SU-DHL-6 (cell line): ENCODE measurements around the gene NME9.

Source experiments
- H2AFZ ChIP-seq: fragments of 200-600 bp; sonication (generic); 2 replicates; pipeline ENCODE4 v1.6.1; 2014; ENCODE audit warnings: low read depth, mild to moderate bottlenecking, moderate library complexity, mixed read lengths, antibody characterized with exemption, low read length; ENCODE audit not compliant: severe bottlenecking
- H3F3A ChIP-seq: fragments of 200-600 bp; shearing (Covaris generic); 2 replicates; pipeline ENCODE4 v1.6.0; 2016; ENCODE audit warnings: antibody characterized with exemption, mild to moderate bottlenecking; ENCODE audit not compliant: insufficient read depth
- H3K27ac ChIP-seq: fragments of 200-600 bp; sonication (generic); 2 replicates; pipeline ENCODE4 v1.5.1; 2016; ENCODE audit warnings: low read depth, mild to moderate bottlenecking, low read length, moderate library complexity, mixed read lengths
- H3K27me3 ChIP-seq: fragments of 200-600 bp; sonication (generic), shearing (Covaris generic); 2 replicates; pipeline ENCODE4 v1.6.0; 2014; ENCODE audit warnings: mild to moderate bottlenecking, low read length
- H3K36me3 ChIP-seq: fragments of 200-600 bp; sonication (generic); 2 replicates; pipeline ENCODE4 v1.6.1; 2014; ENCODE audit warnings: mild to moderate bottlenecking, low read length, mixed read lengths
- H3K4me2 ChIP-seq: fragments of 300-600, 200-600 bp; shearing (Covaris generic), sonication (generic); 2 replicates; pipeline ENCODE4 v1.6.0; 2014; ENCODE audit warnings: low read length, low read depth, mild to moderate bottlenecking; ENCODE audit not compliant: poor library complexity, severe bottlenecking
- H3K4me3 ChIP-seq: fragments of 200-600 bp; sonication (generic); 2 replicates; pipeline ENCODE4 v1.5.1; 2014; ENCODE audit warnings: antibody characterized with exemption, low read length, mild to moderate bottlenecking, mixed read lengths; ENCODE audit not compliant: insufficient read depth, poor library complexity, severe bottlenecking
- H3K79me2 ChIP-seq: fragments of 200-600 bp; sonication (generic); 2 replicates; pipeline ENCODE4 v1.6.1; 2014; ENCODE audit warnings: mild to moderate bottlenecking, low read length, moderate library complexity; ENCODE audit not compliant: insufficient read depth
- H3K9ac ChIP-seq: fragments of 200-600 bp; sonication (generic); 2 replicates; pipeline ENCODE4 v1.7.0; 2014; ENCODE audit warnings: mild to moderate bottlenecking, low read length
- H3K9me2 ChIP-seq: fragments of 200-600 bp; sonication (generic); replicated peaks from 2 replicates; pipeline ENCODE4 v1.6.1; 2014; ENCODE audit warnings: low read length; ENCODE audit not compliant: insufficient read depth
- H3K9me3 ChIP-seq: fragments of 200-600 bp; sonication (generic); 2 replicates; pipeline ENCODE4 v1.6.1; 2014; ENCODE audit warnings: low read length, mixed read lengths; ENCODE audit not compliant: insufficient read depth
- H4K20me1 ChIP-seq: fragments of 200-600 bp; sonication (generic); 2 replicates; pipeline ENCODE4 v1.6.1; 2014; ENCODE audit warnings: low read depth, mild to moderate bottlenecking, antibody characterized with exemption, low read length, moderate library complexity, mixed read lengths
- EZH2phosphoT487 ChIP-seq: fragments of 200-600 bp; sonication (generic), shearing (Covaris generic); conservative IDR thresholded peaks from 2 replicates; pipeline ENCODE4 v1.6.1; 2018; ENCODE audit warnings: mild to moderate bottlenecking, antibody characterized with exemption, low read length, moderate library complexity, mixed read lengths
- TF ChIP-seq, protein P1 (sequence below): fragments of 200-600 bp; sonication (generic); IDR thresholded peaks from one replicate; pipeline ENCODE4 v1.5.1; 2017; ENCODE audit warnings: antibody characterized with exemption, mild to moderate bottlenecking, low read length, moderate library complexity; ENCODE audit not compliant: insufficient read depth, poor library complexity, severe bottlenecking

Gene NME9

GRCh38 chr3:138284957-138285477, 44.6 kb downstream of the NME9 start:
- no peaks in the 10 kb centered on the region; the same call in 1 of the 2 replicates for H3K36me3 ChIP-seq
- no peaks in the 10 kb centered on the region for H3K79me2 ChIP-seq

DNA sequence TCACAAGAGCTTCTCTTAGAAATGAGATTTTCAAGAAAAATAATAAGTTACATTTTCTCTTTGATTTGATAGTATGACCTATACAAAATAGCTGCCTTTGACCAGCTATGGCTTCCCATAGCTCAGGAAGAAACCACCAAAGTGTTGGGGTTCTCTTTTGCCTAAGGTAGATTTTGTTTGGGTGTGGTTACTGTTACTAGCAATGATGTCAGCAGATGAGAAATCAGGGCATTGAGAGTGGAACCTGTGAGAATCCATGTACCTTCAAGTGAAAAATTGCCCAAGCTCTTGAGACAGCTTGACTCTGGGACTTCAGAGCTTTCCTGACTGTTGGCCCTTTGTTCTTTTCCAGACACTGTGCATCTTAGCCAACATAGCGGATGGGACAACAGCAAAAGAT, 45.6 kb downstream of the NME9 start:
- Histone ChIP-seq H3K9me3 (no peaks in the 10 kb centered on the region), H3K79me2 (no peaks in the 10 kb centered on the region), H2AFZ (no peak overlapping the region), H4K20me1 (no peaks in the 10 kb centered on the region), H3K27me3 (no peaks in the 10 kb centered on the region), H3K27ac (no peak overlapping the region), H3K4me2 (no peak overlapping the region), H3K36me3 (no peaks in the 10 kb centered on the region; the same call in 1 of the 2 replicates), H3K9me2 (no peaks in the 10 kb centered on the region), H3K9ac (no peak overlapping the region), H3F3A (no peaks in the 10 kb centered on the region), H3K4me3 (no peak overlapping the region)
- no peak for TF ChIP-seq EZH2phosphoT487
- TF ChIP-seq, protein P1, sequence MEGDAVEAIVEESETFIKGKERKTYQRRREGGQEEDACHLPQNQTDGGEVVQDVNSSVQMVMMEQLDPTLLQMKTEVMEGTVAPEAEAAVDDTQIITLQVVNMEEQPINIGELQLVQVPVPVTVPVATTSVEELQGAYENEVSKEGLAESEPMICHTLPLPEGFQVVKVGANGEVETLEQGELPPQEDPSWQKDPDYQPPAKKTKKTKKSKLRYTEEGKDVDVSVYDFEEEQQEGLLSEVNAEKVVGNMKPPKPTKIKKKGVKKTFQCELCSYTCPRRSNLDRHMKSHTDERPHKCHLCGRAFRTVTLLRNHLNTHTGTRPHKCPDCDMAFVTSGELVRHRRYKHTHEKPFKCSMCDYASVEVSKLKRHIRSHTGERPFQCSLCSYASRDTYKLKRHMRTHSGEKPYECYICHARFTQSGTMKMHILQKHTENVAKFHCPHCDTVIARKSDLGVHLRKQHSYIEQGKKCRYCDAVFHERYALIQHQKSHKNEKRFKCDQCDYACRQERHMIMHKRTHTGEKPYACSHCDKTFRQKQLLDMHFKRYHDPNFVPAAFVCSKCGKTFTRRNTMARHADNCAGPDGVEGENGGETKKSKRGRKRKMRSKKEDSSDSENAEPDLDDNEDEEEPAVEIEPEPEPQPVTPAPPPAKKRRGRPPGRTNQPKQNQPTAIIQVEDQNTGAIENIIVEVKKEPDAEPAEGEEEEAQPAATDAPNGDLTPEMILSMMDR = no peak

More at GRCh38 chr3:138284957-138285477, 44.6 kb downstream of the NME9 start:
- Histone ChIP-seq H3F3A (no peaks in the 10 kb centered on the region), H3K9ac (no peak overlapping the region), H4K20me1 (no peaks in the 10 kb centered on the region), H3K9me2 (no peaks in the 10 kb centered on the region), H2AFZ (no peak overlapping the region), H3K9me3 (no peaks in the 10 kb centered on the region), H3K27ac (no peak overlapping the region), H3K4me3 (no peak overlapping the region), H3K27me3 (no peaks in the 10 kb centered on the region), H3K4me2 (no peak overlapping the region)
- TF ChIP-seq EZH2phosphoT487 = no peak
- TF ChIP-seq, protein P1 = no peak

GRCh38 chr3:138282836-138283235, 46.8 kb downstream of the NME9 start:
- Histone ChIP-seq H3K9ac (no peak overlapping the region), H3K79me2 (no peaks in the 10 kb centered on the region), H3K36me3 (no peaks in the 10 kb centered on the region; the same call in 1 of the 2 replicates), H4K20me1 (no peaks in the 10 kb centered on the region), H2AFZ (no peak overlapping the region), H3K27ac (no peak overlapping the region), H3K4me3 (no peak overlapping the region), H3K27me3 (no peaks in the 10 kb centered on the region), H3K4me2 (no peak overlapping the region), H3F3A (no peaks in the 10 kb centered on the region), H3K9me3 (no peaks in the 10 kb centered on the region), H3K9me2 (no peaks in the 10 kb centered on the region)
- TF ChIP-seq EZH2phosphoT487 = no peak
- TF ChIP-seq, protein P1 = no peak
